DMS153 (cell line): Measurements from ENCODE around the gene PHF21B.
A peak's percentile ranks its signal among the peaks of the same experiment; 100 is the strongest.

Experiments used
- DNase-seq: peaks from one replicate; lab custom pipeline; 2025; lab: John Stamatoyannopoulos, UW

Gene PHF21B

GRCh38 chr22:45013138-45013537 is 3.3 kb upstream of the PHF21B start:
- DNase-seq, result no peak

DNA sequence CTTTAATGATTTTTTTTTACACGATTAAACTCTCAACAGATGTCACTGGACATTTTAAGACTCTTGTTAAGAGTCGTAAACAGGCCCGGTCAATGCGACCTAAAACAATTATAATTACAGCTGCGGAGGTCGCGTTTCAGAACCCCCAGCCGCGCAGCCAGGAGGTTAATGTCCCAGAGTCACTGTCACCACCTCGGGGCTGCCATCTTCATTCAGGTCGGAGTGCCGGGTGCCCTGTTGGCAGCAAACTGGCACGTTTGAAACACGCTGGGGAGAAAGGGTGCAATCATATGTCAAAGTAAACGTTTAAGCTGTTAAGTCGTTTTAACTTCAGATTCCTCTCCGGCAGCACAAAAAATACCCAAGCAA is 711 bp upstream of the PHF21B start:
- no peak for DNase-seq

DNA sequence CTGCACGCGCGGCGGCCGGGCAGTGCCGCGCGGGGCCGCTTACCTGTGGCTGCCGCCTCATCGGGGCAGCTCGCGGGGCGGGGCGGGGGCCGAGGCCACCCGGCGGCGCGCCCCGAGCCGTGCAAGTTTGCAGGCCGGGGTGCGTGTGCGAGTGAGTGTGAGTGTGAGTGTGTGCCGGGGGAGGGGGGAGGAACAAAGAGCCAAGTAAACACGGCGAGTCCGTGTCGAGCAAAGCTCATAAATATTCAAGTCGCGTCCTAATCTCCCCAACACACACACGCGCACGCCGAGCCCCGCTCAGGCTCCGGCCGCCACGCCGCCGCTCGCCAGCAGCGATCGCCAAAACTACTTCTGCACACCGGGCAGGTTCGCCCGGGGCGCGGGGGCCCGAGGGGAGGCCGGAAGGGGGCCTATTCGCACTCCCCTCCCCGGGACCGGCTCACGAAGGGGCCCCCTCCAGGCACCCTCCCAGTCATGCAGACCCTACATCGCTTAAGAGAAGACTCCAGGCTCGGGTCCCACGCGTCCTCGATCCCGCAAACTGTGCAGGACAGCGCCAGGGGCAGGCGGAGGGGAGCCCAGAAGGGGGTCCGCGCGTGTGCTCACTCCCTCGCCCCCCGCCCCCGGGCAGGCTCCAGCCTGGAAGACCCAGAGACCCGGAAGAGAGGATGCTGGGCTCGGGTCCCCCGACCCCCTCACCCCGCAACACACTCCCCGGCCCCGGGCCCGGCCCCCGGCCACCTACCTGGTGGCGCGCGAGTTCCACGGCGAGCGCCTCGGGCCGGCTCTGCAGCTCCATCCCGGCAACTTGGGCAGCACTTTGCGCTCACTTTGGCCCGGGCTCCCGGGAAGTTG is 827 bp downstream of the PHF21B start:
- DNase-seq, result no peak

GRCh38 chr22:45008186-45008681 is 1.6 kb downstream of the PHF21B start:
- DNase-seq, result no peak

GRCh38 chr22:45007391-45008185 is 2.2 kb downstream of the PHF21B start:
- no peak for DNase-seq

DNA sequence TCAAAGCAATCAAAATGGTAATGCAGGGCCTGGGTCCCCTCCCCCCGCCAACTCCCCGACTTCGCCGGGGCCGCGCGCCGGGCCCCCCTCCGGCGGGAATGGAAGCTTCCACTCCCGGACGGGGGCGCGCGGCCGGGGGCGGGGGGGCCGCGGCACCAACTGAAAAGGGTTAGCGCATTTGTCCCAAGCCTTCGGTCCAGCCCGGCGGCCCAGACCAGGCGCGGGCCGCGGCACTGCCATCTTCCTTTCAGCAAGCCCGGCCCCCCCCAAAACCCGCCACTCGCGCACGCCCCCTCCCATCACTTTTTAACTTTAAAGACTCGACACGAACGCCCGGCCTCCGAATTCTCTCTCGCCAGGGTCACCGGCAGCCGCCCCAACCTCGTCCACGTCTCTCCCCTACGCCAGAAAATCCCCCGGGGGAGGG is 2.8 kb downstream of the PHF21B start:
- no peak for DNase-seq

DNA sequence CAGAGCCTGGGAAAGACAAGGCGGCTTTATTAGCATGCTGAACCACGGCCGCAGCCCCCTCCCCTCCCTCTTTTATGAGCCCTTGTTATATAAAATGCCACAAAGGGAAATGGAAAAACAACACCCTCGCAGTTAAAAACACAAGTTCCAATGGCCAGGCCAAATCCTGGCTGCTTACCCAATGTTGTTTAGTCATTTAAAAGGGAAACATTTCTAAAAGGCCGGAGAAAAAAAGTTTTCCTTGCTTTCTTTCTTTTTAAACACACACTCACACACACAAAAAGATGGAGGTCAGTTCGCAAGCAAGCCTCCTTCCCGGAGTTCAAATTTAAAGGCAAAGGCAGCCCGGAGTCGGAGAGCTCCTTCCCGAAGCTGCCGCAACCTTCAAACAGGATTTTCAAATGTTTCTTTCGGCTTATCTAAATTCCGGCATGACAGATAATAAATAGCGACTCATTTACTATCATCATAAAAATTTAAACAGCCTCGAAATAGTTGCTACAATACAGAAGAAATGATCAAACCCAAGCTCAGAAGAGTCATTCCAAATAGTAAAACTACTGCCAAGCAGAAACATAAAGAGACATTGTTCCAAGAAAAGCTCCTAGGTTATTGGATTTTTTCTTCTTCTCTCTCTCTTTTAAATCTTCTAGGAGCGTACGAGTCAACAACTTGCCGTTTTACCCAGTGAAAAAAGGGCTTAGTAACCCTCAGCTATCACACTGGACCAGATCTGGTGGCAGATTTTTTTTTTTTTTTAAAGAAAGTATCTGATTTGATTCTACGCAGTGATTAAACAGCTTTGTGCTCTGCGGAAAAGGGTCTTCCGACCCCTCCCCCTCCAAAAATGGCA is 3.5 kb downstream of the PHF21B start:
- no peak for DNase-seq

DNA sequence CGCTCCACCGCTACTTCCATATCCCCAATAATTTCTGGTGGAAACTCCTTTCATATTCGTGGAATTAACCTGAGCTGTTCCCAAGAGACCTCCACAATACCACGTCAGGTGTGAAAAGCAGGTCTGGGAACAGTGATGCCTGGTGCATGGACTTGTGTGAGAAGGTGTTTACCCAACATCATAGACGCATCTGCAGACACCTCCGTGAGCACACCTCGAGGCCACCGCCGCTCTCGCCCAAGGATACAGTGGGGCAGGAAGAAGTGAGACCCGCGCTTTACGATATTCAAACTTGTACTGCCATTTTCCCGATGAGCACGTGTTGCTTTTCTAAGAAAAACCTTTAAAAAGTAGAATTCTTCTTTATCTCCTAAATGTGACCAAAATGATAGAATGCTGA is 8.2 kb downstream of the PHF21B start:
- DNase-seq, result no peak

- DNase-seq, result no peak
These were observed 9.5 kb downstream of the PHF21B start for GRCh38 chr22:45000330-45000729.

GRCh38 chr22:44999687-45000086 is 10.1 kb downstream of the PHF21B start:
- no peak for DNase-seq

DNA sequence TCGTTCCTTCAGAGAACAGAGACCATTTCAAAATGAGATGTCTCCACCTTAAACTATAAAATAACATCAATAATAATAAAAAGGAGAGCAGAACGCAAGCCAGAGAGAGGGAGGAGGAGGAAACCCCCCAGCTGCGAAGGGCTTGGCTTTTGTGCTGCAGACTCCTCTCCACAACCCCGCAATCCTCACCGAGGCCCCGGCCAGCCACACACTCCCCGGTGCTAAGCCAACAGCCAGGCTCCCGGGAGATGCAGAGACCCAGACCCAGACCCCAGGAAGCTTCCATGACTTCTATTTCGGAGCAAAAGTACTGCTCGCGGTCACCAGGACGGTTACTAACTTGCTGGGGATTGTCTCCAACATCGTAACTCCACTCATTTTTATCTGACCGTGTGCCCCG is 10.6 kb downstream of the PHF21B start:
- no peak for DNase-seq

- DNase-seq, result no peak
These were observed 11.5 kb downstream of the PHF21B start for GRCh38 chr22:44998296-44998695.

GRCh38 chr22:44997060-44997459 is 12.7 kb downstream of the PHF21B start:
- no peak for DNase-seq

DNA sequence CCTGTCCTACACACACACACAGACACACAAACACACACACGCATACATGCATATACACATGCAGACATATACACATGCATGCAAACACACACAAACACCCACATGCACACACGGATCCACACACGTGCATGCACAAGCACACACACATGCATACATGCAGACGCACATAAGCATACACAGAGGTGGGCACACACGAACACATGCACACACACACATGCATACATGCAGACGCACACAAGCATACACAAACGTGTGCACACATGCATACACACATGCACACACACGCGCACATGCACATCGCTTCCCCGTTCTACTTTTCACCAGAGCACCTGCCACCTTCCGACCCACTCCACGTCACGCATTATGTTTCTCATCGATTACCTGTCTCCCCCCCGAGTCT is 13.2 kb downstream of the PHF21B start:
- no peak for DNase-seq

DNA sequence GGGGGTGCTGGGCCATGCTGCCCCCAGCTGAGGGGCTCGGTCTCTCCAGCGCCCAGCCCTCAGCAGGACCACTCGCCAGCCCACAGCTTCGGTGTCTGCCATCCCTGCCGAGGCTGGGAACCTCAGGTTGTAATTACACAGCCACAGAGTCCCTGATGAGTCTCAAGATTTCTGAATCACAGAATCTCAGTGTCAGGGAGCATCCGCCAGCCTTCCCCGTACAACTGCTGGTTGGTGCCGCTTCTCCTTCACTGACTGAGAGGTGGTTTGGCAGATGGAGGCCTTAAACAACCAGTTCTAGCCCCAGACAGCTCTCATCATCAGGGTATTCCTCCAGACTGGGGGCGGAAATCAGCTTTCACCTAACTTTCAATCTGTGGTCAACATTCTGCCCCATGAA is 13.7 kb downstream of the PHF21B start:
- DNase-seq, result no peak

- DNase-seq, result no peak
These were observed 14.1 kb downstream of the PHF21B start for GRCh38 chr22:44995715-44996114.

- peak; percentile 85 for DNase-seq
These were observed 14.7 kb downstream of the PHF21B start for GRCh38 chr22:44995105-44995514.

GRCh38 chr22:44994399-44995104 is 15.3 kb downstream of the PHF21B start:
- DNase-seq, result no peak

GRCh38 chr22:44992166-44992565 is 17.6 kb downstream of the PHF21B start:
- DNase-seq, result no peak

DNA sequence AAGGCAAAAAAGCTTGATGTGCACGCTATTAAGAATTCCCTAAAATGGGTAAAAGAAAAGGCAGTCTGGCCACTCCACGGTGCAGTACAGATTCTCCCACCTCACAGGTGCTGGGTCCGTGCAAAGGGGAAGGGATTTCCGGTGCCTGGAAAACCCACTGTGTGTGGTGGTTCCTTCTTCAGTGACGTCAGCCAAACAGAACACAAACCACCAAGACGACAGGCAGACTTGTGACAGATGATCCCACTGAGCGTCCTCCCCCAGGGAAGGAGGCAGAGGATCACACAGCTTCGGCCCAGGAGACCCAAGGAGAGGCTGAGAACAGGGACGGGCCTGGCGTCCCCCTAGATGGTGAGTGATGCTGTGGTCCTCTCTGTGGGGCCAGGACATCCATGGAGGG is 18.6 kb downstream of the PHF21B start:
- DNase-seq, result no peak

GRCh38 chr22:44990810-44991209 is 19.0 kb downstream of the PHF21B start:
- DNase-seq, result no peak

GRCh38 chr22:44990328-44990727 is 19.5 kb downstream of the PHF21B start:
- DNase-seq, result no peak
